Stimulated activated CD4-positive, alpha-beta T cell treated with anti-CD3 and anti-CD28 coated beads, Interleukin-1b, Interleukin-23, amount 100 ng/mL, for 4 hours (primary cell): ENCODE data around the gene ACACA.

ENCODE experiments used
- DNase-seq, 2 donors: peaks; one replicate each; pipeline ENCODE4 v3.0.0-alpha.2; 2020; ENCODE audit warnings: low read depth in 2 of 2

The ACACA gene

DNA sequence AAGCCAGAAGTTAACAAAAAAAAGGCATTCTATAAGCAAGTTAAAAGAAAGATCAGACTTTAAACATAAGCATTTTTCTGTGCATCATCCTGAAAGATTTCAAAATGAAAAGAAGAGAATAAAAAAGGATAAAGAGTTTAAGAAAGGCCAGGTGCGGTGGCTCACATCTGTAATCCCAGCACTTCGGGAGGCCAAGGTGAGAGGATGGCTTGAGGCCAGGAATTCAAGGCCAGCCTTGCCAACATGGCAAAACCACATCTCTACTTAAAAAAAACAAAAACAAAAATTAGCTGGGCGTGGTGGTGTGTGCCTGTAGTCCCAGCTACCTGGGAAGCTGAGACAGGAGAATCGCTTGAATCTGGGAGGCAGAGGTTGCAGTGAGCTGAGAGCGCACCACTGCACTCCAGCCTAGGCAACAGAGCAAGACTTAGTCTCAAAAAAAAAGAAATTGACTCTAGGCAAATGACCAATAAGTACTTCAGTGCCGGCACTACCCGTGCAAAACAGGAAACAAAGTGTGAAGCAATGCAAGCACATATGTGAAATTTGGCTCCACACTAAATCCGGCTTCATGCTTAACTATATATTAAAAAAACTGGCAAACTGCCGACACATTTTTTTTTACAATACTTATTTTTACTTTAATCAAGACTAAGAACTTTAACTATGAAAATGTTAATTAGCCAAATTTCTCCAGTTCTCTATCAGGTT is 114.1 kb downstream of the ACACA start:
- DNase-seq: no peak

- DNase-seq: no peak
Measured at GRCh38 chr17:37291351-37291750, 115.3 kb downstream of the ACACA start.

DNA sequence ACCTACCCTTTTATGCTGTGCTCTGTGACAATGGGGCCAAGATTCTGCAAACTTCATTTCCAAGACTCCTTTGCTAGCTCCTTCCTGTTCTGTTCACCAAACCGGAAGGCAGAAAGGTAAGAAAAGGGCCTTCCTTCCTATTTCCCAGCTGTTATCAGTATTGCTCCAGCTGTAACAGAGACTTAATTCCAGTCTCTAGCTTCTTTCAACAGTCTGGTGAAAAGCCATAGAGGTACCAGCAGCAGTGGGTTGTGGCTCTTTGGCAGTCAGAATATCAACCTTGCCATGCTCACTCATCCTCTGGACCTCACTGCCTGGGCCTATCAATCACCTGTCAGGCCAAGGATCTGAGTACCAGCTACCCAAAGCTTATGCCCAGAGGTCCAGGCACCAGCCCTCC is 120.2 kb downstream of the ACACA start:
- DNase-seq: no peak

GRCh38 chr17:37284191-37284590 is 122.4 kb downstream of the ACACA start:
- no peak for DNase-seq

GRCh38 chr17:37283414-37283961 is 123.1 kb downstream of the ACACA start:
- no peak for DNase-seq

DNA sequence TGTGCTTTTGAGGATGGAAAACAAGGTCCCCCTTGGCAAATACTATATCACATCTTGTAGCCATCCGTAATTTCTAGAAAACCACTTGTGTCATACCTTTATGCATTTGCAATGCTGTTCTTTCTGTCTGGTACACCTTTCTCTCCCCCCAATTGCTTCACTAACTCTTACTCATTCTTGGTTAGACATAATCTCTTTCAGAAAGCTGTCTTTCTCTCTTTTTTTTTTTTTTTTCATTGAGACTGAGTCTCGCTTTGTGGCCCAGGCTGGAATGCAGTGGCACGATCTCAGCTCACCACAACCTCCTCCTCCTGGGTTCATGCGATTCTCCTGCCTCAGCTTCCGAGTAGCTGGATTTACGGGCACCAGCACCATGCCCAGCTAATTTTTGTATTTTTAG is 125.8 kb downstream of the ACACA start:
- DNase-seq: no peak

DNA sequence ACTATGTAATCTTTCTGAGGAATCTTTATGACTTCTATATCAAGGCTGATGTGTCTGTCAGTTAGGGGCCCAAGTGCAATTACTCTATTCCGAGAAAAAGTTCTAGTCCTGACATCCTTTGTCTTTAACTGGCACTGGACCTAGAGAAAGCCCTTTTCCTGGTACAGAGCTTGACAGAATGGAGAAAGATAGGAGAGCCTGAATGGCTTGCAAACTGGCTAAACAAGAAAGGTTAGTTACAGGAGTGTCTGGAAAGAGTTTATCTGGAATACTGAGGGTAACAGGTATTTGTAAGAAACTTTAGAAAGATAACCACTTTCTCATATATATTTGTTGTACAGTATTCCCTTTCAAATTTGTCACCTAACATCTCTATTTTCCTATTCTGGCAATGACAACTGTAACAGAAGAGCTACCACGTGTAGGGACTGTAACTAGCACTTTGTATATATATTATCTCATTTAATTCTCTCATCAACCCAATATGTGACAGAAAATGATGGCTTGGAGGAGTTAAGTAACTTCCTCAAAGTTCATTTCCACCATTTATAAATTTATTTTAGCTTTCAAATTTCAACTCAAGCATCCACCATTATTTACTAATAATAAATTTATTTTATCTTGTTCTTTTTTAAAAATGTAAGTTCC is 128.3 kb downstream of the ACACA start:
- DNase-seq: no peak

DNA sequence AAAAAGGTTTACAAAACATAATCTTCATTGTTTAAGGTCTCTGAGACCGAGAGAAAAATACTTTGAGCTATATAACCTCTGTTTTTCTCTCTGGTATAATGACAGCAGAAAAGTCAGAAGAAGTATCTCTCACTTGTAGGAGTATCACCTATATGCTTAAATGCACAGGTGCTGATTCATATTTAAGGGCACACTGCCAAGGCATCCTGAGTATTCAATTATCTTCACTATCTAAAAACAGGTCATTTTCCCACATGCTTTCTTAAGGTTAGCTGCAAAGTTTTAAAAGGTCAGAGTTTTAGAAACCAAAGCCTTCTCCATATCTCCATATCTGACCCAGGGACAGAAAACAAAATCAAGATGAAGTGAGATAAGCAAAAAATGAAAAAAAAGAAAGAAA is 130.2 kb downstream of the ACACA start:
- DNase-seq: no peak

DNA sequence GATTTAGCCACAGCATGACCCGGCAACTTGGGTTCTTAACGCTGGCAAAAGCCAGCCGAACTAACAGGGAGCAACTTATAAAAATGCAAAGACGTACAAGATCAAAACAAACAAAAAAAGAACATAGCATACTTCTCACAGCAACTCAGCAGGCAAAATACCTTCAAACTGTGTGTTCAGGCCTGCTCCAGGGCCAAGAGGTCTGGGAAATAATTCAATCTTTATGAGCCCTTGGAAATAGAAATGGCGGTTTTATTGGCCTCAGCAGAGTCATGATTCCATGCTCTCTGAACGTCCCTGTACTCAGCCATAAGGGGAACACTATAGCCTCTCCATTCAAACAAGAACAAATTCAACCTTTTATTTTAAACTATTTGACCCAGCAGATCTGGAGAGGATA is 132.2 kb downstream of the ACACA start:
- DNase-seq: no peak

- no peak for DNase-seq
Measured at GRCh38 chr17:37273409-37274051, 133.1 kb downstream of the ACACA start.

GRCh38 chr17:37265446-37266173 is 141.0 kb downstream of the ACACA start:
- DNase-seq: no peak

DNA sequence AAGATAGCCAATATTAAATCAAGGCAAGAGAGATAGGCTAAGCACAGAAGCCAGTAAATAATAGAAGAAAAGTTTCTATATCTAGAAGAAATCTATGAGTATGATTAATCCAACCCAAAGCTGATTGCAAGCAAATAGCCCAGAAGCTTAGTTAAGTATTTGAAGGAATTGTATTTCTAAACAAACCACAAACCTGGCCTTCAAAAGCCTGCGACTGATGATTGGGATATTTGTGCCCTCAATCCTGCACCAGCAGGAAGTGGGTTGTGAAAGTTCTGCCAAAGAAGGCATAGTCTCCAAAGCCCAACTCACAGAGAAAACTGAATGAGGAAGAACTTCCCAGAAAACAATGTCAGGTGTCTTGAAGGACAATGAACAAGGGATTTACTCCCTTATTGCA is 145.3 kb downstream of the ACACA start:
- DNase-seq: no peak

- DNase-seq: no peak
Measured at GRCh38 chr17:37259030-37259735, 147.5 kb downstream of the ACACA start.

GRCh38 chr17:37256627-37257026 is 150.0 kb downstream of the ACACA start:
- DNase-seq: no peak

DNA sequence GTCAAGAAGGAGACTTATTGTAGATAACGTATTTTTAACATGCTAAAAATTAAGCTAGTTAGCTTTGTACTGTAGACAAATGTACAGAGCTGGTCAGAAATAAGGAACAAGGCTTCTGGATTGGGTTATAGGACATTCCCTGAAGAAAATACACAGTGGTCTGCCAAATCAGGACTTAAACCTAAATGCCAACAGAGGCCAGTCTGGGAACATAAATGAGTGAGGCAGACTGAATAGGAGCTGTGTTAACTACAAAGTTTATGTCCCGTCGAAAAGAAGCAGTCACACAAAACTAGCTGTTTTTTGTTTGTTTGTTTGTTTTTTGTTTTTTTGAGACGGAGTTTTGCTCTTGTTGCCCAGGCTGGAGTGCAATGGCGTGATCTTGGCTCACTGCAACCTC is 151.2 kb downstream of the ACACA start:
- DNase-seq: no peak

DNA sequence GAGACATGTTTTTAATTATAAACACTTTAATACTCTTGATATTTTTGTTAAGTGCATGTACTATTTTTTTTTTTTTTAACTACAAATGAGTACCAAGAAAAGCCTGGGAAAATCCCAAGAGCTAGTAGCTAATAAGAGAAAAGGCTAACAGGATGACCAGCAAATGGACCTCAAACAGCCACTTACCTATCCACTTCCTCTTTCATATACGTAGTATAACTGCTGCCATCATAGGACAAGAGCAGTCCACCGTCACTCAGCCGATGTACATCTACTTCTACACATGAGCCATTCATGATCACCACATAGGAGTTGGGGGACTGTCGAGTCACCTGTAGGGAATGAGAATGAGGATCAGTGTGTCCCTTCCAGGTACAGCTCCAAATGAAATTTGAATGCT is 158.8 kb downstream of the ACACA start:
- no peak for DNase-seq

DNA sequence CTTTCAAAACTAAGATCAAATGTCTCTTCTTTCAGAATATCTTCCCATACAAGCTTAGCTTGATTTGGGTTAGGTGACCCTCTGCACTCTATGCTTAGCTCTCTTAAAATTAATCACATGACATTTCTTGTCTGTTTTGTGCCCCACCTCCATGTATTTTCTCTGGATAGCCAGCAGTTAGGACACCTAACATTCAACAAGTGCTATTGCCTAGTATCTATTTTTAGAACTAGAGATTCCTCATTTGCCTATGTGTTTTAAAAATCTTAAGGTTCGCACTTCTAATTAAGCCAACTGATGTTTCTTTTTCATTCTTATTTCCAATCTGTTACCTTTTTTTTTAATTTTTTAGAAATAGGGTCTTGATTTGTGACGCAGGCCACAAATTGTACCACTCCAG is 160.6 kb downstream of the ACACA start:
- no peak for DNase-seq

DNA sequence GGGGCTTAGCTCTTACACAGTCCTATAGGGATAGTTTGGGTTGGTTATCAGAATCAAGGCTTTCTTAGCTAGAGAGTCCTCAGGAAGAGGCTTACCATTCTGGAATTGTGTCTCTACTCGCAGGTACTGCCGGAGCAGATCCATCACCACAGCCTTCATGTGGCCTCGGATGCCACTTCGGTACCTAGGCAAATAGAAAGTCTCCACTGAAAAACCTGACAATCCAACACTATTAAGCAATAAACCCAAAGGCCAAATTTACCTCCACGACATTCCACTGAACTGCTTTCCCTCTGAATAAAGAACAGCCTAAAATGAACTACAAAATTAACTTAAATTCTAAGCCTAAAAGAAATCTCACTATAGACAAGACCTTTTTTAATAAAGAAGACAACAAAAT is 166.3 kb downstream of the ACACA start:
- no peak for DNase-seq

DNA sequence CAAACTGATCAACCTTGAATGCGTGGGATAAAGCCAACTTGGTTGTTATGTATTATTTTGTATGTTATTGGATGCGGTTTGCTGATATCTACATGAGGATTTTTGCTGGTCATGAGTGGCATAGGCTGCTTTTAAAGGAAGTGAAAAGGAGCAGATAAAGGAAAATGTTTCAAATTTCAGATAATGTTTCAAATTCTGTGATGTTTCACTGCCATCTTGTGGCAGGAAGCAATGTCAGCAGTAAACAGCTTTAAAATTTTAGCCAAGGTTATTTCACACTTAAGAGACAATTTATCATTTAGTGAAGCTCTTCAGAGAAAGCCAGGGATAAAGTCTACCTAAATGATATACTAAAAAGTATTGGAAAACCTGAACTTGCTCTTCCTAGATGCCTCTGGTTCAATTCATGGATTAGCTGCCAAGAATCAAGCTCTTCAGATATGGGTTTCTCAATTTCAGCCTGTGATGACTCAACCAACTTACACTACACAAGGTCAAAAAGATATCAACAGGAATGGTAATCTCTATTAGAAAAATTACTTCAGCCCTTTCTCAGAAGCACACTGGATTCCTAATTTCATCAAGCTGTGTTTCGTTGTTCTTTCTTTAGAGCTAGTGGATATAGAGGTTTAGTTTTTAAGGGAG is 166.8 kb downstream of the ACACA start:
- no peak for DNase-seq

GRCh38 chr17:37234106-37234505 is 172.5 kb downstream of the ACACA start:
- DNase-seq: no peak

DNA sequence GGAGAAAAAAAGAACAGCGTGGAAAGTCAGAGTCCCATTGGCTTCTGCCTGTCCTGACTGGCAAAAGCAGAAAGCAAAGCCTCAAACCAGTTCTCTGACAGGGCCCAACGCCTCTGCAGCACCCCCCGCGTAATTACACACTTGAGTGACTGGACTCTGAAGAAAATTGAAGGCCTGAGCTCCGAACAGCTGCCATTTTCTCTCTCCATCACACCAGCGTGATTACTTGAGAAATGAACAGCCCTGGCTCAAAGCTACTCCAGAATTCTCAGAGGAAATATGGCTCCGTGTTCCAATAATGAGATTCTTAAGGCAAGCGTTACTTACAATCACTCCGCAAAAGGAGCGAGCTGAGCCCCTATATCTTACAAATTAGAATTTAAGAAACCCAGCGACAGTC is 173.6 kb downstream of the ACACA start:
- DNase-seq: no peak
